Measurements from ENCODE around the gene PLEKHG3.

PLEKHG3 gene

GRCh38 chr14:64708148-64709004 lies 4.2 kb downstream of the PLEKHG3 start:
- no peak for DNase-seq

- no peak for DNase-seq
Measured at GRCh38 chr14:64709126-64709525, 4.9 kb downstream of the PLEKHG3 start.

GRCh38 chr14:64711039-64711438 lies 6.8 kb downstream of the PLEKHG3 start:
- no peak for DNase-seq

- no peak for DNase-seq
Measured at GRCh38 chr14:64713677-64714076, 9.5 kb downstream of the PLEKHG3 start.

DNA sequence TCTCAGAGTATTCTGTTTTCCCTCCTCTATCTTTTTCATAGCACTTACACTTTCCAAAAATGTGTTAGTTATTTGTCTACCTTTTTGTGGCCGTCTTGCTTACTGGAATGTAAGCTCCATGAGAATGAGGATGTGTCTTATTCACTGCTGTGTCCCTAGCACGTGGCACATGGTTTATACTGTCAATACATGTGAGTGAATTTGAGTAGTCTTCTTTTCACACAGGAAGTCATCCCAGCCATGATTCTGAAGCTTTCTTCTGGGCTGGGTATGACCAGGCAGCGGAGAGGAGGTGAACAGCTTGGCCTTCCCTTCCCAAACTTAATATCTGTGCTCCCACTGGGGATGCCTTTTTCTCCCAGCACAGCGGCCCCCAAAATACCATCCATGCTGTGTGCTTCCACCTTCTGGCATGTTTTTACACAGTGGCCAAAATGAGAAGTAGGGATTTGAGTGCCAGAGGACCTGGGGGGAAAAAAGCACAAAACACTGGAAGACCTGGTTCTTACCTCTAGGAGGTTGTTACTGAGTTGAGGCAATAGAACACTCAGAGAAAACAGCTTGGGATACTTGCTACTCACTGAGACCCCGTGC lies 10.3 kb downstream of the PLEKHG3 start:
- no peak for DNase-seq

GRCh38 chr14:64715146-64715627 lies 11.0 kb downstream of the PLEKHG3 start:
- DNase-seq = no peak

DNA sequence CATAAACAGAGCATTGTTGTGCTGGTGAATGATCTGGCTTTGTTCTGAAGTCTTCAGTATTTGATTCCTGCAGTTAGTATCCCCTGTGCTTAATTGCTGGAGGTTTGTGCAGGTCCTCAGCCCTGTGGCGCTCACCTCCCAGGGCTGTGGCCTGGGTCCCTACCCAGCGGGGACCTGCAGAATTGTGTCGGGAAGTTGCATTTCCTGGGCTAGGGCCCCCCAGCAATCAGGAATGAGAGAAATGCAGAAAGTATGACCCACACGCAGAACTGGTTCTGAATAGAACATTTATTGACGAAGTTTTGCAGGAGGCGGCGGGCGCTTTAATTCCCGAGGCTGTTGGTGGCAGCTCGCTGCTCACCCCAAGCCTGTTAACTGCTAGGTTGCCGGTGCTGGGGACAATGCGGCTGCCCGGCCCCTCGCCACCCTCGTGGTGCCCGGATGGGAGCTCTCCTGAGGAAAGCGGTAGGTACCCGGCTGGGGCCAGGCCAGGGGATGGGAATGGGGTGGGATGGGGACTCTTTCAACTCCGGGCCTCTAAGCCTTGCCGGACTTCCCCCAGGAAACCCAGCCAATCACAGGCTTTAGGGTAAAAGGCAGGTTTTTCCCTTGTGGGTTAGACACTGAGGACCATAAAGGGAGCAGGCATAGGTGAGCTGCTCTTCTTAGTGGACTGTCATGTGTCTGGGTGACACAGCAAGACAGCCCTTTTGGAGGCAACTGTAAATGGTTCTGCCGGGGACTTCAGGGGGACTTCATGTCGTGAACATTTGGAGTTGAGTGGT lies 11.6 kb downstream of the PLEKHG3 start:
- no peak for DNase-seq

GRCh38 chr14:64717870-64718269 lies 13.6 kb downstream of the PLEKHG3 start:
- DNase-seq = no peak

DNA sequence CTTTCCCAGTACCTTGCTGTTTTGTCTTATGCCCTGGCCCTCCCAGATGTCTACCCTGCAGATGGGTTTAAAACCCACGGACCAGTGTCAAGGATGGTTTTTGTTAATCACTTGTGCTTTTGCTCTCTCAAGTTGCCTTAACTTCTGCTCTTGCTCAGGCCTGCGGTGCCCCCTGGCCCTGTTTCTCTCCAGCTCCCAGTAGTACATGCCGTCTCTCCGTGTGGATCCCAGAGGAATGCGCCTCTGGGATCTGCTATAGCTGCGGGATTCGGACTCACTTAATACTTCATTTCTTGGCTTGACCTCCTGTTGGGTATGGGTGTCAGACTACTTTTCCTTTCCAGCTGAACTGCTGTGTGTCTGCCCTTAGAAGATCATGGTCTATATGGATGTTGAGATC lies 14.5 kb downstream of the PLEKHG3 start:
- no peak for DNase-seq

GRCh38 chr14:64719601-64720000 lies 15.4 kb downstream of the PLEKHG3 start:
- no peak for DNase-seq

DNA sequence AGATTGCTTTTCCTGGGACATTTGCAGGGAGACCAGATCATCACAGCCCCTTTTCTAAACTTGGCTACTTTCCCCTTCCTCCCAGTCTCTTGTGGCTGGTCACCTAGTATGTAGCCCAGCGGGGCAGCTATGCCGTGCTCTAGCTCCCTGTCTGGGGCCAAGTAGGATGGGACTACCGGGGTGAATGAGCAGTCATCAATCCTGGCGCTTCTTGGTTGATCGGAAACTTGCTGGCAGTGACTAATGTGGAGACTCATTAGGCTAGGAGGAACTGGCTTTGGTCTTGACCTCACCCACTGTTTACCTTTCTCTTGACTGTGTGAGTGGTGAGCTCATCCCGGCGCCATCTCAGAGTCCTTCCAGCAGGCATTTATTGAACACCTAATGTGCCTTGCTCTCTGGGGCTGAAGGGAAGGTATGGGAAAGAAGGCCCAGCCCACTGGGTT lies 15.9 kb downstream of the PLEKHG3 start:
- no peak for DNase-seq

- DNase-seq = no peak
Measured at GRCh38 chr14:64721391-64721791, 17.2 kb downstream of the PLEKHG3 start.

GRCh38 chr14:64721899-64722298 lies 17.7 kb downstream of the PLEKHG3 start:
- no peak for DNase-seq

DNA sequence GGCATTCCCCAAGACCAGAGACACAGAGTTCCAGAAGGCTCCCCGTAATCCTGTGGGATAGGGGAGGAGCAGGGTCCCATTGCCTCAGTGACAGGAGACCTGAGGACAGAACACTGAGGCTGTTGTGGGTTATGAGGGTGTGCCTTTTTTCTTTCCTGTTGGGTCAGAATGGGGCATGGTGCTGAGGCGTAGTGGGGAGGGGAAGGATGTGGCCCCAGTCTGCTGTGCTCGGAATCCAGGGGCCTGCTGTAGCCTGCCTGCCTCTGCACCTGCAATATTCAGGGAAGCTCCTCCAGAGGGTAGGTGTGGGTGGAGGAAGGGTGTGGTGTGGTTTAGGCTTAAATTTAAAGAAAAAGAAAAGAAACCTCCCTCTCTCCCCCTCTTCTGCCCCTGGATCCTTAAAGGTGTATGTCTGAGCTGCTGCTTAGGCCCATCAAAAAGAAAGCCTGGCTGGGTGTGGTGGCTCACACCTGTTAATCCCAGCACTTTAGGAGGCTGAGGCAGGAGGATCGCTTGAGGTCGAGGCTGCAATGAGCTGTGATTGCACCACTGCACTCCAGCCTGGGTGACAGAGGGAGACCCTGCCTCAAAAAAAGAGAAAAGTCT lies 18.7 kb downstream of the PLEKHG3 start:
- no peak for DNase-seq

DNA sequence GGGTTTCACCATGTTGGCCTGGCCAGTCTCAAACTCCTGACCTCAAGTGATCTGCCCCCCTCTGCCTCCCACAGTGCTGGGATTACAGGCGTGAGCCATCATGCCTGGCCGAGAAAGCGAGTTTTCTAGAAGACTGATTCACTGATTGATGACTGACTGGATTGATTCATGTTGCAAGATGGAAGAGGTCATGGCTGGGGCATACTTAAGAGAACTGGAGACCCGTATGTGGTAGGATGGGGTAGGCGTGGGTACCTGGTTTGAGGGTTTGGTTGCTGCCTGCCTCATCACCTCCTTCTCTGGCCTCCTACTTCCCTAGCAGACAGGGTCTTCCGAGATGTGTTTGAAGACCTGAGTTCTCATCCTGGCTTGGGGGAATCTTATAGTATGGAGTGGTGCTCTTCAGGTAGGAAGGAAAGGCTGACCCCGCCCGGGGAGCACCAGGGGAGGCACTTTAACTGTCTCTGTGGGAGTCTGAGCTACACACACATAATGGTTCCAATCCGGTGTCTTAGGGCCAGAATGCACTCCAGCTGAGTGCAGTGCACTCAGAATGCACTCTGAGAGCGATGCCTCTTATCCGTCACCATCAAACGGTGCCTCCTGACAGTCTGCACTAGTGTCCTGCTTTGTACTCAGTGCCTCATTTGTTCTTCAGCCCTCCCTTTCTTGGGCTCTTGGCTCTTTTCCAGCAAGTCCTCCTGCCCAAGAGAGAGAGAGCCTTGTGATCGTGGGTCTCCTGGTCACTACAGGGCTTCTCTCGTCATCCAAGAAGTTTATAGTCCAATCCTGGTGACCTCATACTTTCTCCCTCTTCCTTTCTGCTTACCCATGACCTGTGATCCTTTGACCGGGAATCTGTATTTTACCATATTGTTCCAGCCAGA lies 19.7 kb downstream of the PLEKHG3 start:
- no peak for DNase-seq

GRCh38 chr14:64724578-64724930 lies 20.3 kb downstream of the PLEKHG3 start:
- no peak for DNase-seq

GRCh38 chr14:64725261-64725815 lies 21.1 kb downstream of the PLEKHG3 start:
- no peak for DNase-seq

DNA sequence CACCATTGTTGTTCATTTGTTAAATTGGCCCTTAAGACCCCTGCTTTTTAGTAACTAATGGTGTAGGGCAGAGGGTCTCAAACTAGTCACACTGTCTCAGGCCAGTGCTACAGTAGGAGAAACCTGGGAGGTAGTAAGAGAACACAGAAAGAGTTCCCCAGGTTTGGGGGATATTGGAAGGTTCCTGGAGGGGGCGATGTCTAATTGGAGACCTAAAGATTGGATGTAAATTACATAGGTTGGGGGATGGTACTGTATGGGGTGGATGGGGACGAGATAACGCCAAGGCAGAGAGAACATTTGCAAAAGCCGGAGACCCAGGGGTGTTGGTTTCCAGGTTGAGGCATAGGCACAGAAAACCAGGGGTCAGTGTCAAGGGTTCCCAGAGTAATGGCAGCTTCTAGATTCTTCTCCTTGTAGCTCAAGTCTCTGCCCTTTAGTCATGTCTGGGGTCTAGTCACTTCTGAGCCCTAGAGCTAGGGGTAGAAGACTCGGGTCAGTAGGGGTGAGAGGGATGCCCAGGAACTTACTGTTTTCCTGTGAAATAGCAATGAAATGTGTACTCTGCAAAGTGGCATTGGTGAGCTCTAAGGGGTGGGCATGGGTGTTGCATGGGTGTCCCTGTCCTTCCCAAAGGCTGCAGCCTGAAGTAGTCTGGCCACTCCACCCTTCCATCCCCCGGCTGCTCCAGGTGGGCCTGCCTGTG lies 21.8 kb downstream of the PLEKHG3 start:
- DNase-seq = no peak

DNA sequence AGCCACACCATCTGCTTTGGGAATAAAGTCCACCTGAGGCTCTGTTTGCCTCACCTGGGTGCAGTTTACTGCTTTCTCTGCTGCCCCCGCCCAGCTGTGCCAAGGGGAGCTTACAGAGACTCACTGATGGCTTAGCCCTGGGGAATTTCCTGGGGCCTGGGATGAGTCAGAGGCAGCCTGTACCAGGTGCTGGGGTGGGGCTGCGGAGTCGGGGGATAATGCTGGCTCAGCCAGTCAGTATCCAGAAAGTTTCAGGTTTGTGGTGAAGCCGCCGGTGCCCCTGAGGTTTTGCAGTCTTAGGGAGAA lies 22.3 kb downstream of the PLEKHG3 start:
- DNase-seq = no peak

DNA sequence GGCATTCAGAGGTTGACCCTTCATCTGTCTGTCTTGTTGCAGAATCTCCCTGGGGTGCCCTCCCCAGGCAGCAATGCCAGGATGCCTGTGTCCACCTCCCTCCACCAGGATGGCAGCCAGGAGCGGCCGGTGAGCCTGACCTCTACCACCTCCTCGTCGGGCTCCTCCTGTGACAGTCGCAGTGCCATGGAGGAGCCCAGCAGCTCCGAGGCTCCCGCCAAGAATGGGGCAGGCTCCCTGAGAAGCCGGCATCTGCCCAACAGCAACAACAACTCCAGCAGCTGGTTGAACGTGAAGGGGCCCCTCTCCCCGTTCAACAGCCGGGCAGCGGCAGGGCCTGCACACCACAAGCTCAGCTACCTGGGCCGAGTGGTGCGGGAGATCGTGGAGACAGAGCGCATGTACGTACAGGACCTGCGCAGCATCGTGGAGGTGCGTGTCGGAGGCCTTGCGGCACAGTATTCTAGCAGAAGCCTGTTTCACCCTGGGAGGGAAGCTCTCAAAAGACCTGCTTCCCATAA lies 23.4 kb downstream of the PLEKHG3 start:
- no peak for DNase-seq

- no peak for DNase-seq
Measured at GRCh38 chr14:64728106-64728505, 23.9 kb downstream of the PLEKHG3 start.

Data from activated CD8-positive, alpha-beta memory T cell treated with anti-CD3 and anti-CD28 coated beads, Interleukin-2, amount 50 U/mL, for 4 hours (primary cell).